ENCODE results near the gene RIMS1. TPM values are rescaled to one million over a fixed set of nuclear protein-coding genes. Genes with fewer than 3 reads are reported as not detected.

Gene RIMS1
- total RNA-seq, 4 donors from 2014 or later = 0.10 to 1.4 (median 1.1) TPM; not detected in 1

DNA sequence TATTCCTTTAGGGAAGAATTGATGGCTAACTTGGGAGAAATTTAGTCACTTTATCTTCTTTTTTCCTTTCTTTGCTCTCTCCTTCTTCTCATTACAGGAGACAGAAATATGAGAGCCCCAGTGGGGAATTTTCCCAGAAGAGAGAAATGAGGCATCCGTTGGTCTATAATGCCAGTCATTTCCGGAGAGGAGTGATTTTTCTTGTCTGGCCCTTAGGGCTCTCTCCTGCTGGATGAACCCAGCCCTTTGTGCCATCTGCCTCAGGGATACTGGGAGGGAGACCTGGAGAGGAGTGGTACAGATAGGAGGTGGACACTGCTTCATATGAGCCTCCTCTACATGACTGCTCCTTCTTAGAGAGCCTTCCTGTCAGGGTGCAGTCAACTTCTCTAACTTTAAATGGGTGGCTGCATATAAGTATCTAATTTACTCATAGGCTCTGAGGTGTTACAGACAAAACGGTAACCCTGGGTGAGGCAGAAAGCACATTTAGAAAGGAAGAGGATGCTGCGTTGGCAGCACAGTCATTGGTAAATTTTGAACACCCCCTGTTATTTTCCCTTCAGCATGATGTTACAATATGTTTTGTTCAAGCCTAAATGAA lies 21.9 kb downstream of the RIMS1 start:
- TF ChIP-seq, protein P1, sequence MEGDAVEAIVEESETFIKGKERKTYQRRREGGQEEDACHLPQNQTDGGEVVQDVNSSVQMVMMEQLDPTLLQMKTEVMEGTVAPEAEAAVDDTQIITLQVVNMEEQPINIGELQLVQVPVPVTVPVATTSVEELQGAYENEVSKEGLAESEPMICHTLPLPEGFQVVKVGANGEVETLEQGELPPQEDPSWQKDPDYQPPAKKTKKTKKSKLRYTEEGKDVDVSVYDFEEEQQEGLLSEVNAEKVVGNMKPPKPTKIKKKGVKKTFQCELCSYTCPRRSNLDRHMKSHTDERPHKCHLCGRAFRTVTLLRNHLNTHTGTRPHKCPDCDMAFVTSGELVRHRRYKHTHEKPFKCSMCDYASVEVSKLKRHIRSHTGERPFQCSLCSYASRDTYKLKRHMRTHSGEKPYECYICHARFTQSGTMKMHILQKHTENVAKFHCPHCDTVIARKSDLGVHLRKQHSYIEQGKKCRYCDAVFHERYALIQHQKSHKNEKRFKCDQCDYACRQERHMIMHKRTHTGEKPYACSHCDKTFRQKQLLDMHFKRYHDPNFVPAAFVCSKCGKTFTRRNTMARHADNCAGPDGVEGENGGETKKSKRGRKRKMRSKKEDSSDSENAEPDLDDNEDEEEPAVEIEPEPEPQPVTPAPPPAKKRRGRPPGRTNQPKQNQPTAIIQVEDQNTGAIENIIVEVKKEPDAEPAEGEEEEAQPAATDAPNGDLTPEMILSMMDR (IDR thresholded peaks at IDR 0.05 in 4 of 5, conservative IDR thresholded peaks at IDR 0.05 in 1 of 5) = no peak
- TF ChIP-seq POLR2A (IDR thresholded peaks at IDR 0.05) = no peak
- no peak for ATAC-seq
- in situ Hi-C loops (cut with MboI; ENCODE audit: low sequenced_read_pairs in 4 of 4) = no loop called here

DNA sequence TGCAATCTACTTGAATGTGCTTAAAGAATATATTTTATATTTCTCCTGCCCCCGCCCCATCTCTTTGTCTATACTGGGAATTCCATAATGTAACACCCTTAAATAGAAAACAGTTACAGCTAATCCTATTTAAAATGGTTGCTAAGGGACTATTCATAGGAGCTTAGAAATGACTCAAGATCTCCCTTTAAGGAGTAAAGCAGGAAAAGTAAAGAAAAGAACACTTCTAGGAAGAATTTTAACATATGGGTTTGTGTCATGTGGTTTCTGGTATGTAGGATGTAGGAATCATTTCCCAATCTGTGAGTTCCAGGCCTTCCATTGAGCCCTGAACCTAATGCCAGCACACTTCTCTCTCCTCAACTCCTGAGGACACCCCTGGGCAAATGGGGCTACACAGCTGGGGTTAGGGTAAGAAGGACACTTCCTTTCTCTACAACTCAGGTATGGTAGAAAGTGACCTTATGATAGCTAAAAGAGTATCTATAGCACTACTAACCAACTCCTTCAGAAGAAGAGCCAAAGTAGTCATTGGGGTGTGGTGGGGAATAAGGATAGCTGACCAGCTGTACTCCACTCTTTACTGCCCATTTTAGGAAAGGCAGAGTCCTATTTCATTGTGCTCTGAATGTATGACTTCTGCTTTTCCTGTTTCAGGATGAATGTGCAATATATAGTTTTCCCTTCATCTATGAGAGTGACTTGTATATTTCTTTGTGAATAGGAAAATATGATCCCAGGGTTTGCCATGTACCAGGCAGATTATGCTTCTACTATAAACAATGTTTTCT lies 27.3 kb downstream of the RIMS1 start:
- Histone ChIP-seq H3K27ac (no peak overlapping the region), H3K4me3 (no peak overlapping the region), H3K36me3 (no peaks in the 10 kb centered on the region), H3K9me3 (no peaks in the 10 kb centered on the region), H3K27me3 (no peaks in the 10 kb centered on the region), H3K4me1 (no peaks in the 10 kb centered on the region)
- intact Hi-C loops (cut with DNase I; ENCODE audit: low total_unique reads) (no loop called here), in situ Hi-C loops (cut with MboI; ENCODE audit: low sequenced_read_pairs in 4 of 4) (no loop called here)
- DNase-seq (no peak), ATAC-seq (no peak)
- TF ChIP-seq, protein P1 (IDR thresholded peaks at IDR 0.05 in 4 of 5, conservative IDR thresholded peaks at IDR 0.05 in 1 of 5) = no peak
- TF ChIP-seq POLR2A (IDR thresholded peaks at IDR 0.05) = no peak

More for the DNA sequence above, 21.9 kb downstream of the RIMS1 start:
- Histone ChIP-seq H3K4me1 (no peaks in the 10 kb centered on the region), H3K27ac (no peak overlapping the region), H3K36me3 (no peaks in the 10 kb centered on the region), H3K9me3 (no peaks in the 10 kb centered on the region), H3K4me3 (no peak overlapping the region), H3K27me3 (no peaks in the 10 kb centered on the region)
- intact Hi-C loops (cut with DNase I; ENCODE audit: low total_unique reads) = no loop called here
- no peak for DNase-seq

DNA sequence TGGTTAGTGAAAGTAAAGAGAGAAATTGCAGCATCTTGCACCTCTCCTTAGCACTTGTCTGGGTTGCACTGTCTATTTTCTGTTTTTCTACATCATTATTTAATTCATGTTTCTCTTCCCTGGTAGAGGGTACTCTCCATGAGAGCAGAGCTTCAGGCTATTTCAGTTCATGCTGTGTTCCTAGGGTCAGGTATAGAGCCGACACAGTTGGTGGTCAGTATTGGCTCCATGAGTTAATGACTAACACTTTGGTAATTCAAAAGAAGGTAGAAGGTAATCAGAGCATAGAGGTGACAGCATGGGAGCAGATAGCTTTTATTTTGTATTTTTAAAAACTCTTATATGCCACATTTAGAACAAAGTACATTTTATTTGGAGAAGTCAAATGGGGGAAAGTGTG lies 42.7 kb downstream of the RIMS1 start:
- ATAC-seq (no peak), DNase-seq (no peak)
- Histone ChIP-seq H3K27me3 (no peaks in the 10 kb centered on the region), H3K9me3 (no peaks in the 10 kb centered on the region), H3K4me1 (no peaks in the 10 kb centered on the region), H3K27ac (no peak overlapping the region), H3K4me3 (no peak overlapping the region), H3K36me3 (no peaks in the 10 kb centered on the region)
- in situ Hi-C loops (cut with MboI; ENCODE audit: low sequenced_read_pairs in 4 of 4) (no loop called here), intact Hi-C loops (cut with DNase I; ENCODE audit: low total_unique reads) (no loop called here)
- TF ChIP-seq POLR2A (IDR thresholded peaks at IDR 0.05) = no peak
- TF ChIP-seq, protein P1 (IDR thresholded peaks at IDR 0.05 in 4 of 5, conservative IDR thresholded peaks at IDR 0.05 in 1 of 5) = no peak

DNA sequence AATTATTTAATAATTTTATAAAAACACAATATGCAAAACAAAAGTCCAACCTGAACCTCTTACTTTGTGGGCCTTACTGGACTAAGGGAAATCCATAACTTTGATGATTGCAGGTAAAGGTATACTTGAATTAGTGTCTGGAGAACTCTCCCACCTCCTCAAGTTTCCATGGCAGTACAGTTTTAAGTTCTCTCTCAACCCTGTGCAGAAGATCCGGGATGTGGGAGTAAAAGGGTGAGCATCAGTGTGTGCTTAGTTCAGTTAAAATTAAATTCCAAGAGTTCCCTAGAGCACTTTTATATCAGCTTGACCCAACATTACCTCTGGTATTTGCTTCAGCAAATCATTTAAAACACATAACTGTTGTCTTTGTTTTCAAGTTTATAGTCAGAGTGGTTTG lies 47.5 kb downstream of the RIMS1 start:
- ATAC-seq (no peak), DNase-seq (no peak)
- H3K27me3 ChIP-seq = no peaks in the 10 kb centered on the region
- in situ Hi-C loops (cut with MboI; ENCODE audit: low sequenced_read_pairs in 4 of 4) (no loop called here), intact Hi-C loops (cut with DNase I; ENCODE audit: low total_unique reads) (no loop called here)
- TF ChIP-seq, protein P1 (IDR thresholded peaks at IDR 0.05 in 4 of 5, conservative IDR thresholded peaks at IDR 0.05 in 1 of 5) = no peak
- no peak for TF ChIP-seq POLR2A (IDR thresholded peaks at IDR 0.05)
- H3K36me3 ChIP-seq = no peaks in the 10 kb centered on the region
- no peak overlapping the region for H3K4me3 ChIP-seq
- H3K9me3 ChIP-seq = no peaks in the 10 kb centered on the region
- no peaks in the 10 kb centered on the region for H3K4me1 ChIP-seq
- no peak overlapping the region for H3K27ac ChIP-seq

Data from gastrocnemius medialis (tissue), 4 donors.